MM.1S (cell line): ENCODE data around the gene BCAT1.

Experiments
- DNase-seq: peaks from one replicate; pipeline ENCODE4 v3.0.0-alpha.2; 2015
- H2AFZ ChIP-seq: fragments of 300-600 bp; sonication (generic); 2 replicates; pipeline ENCODE4 v1.6.0; 2016; ENCODE audit warnings: antibody characterized with exemption, low read length
- H3F3A ChIP-seq: fragments of 300-600 bp; sonication (generic); 2 replicates; pipeline ENCODE4 v1.6.1; 2016; ENCODE audit warnings: mild to moderate bottlenecking, antibody characterized with exemption, low read length, moderate library complexity, mixed read lengths; ENCODE audit not compliant: insufficient read depth
- H3K27ac ChIP-seq: fragments of 300-600 bp; sonication (generic); 2 replicates; pipeline ENCODE4 v1.5.1; 2016; ENCODE audit warnings: mild to moderate bottlenecking, low read length
- H3K27me3 ChIP-seq: fragments of 300-600 bp; sonication (generic); replicated peaks from 2 replicates; pipeline ENCODE4 v1.6.0; 2016; ENCODE audit warnings: low read length; ENCODE audit not compliant: insufficient read depth
- H3K36me3 ChIP-seq: fragments of 300-600 bp; sonication (generic); replicated peaks from 2 replicates; pipeline ENCODE4 v1.6.1; 2016; ENCODE audit warnings: mild to moderate bottlenecking, low read length, mixed read lengths; ENCODE audit not compliant: insufficient read depth
- H3K4me1 ChIP-seq: fragments of 300-600 bp; sonication (generic); 2 replicates; pipeline ENCODE4 v1.6.1; 2016; ENCODE audit warnings: low read length, mixed read lengths
- H3K4me2 ChIP-seq: fragments of 300-600 bp; sonication (generic); 2 replicates; pipeline ENCODE4 v1.6.0; 2016; ENCODE audit warnings: low read depth, low read length
- H3K4me3 ChIP-seq: fragments of 300-600 bp; sonication (generic); 2 replicates; pipeline ENCODE4 v1.5.1; 2016; ENCODE audit warnings: low read length, mixed read lengths
- H3K79me2 ChIP-seq: fragments of 300-600 bp; sonication (generic); 2 replicates; pipeline ENCODE4 v1.6.1; 2016; ENCODE audit warnings: mixed run types, low read length, mixed read lengths
- H3K9ac ChIP-seq: fragments of 300-600 bp; sonication (generic); 2 replicates; pipeline ENCODE4 v1.6.1; 2016; ENCODE audit warnings: low read length, mixed read lengths
- H3K9me2 ChIP-seq: fragments of 300-600 bp; sonication (generic); replicated peaks from 2 replicates; pipeline ENCODE4 v1.6.1; 2016; ENCODE audit warnings: mild to moderate bottlenecking, low read length, mixed read lengths; ENCODE audit not compliant: insufficient read depth
- H3K9me3 ChIP-seq: fragments of 300-600 bp; sonication (generic); replicated peaks from 2 replicates; pipeline ENCODE4 v1.6.1; 2016; ENCODE audit warnings: mild to moderate bottlenecking, low read length, mixed read lengths; ENCODE audit not compliant: insufficient read depth
- H4K20me1 ChIP-seq: fragments of 300-600 bp; sonication (generic); 2 replicates; pipeline ENCODE4 v1.6.1; 2016; ENCODE audit warnings: mild to moderate bottlenecking, low read length, moderate library complexity, mixed read lengths; ENCODE audit not compliant: insufficient read depth
- EZH2 ChIP-seq: fragments of 300-600 bp; sonication (generic); optimal IDR thresholded peaks from 2 replicates; pipeline ENCODE3; 2017; ENCODE audit warnings: low read depth, mild to moderate bottlenecking, antibody characterized with exemption, low read length, mixed read lengths
- EZH2phosphoT487 ChIP-seq: fragments of 300-600 bp; sonication (generic); IDR thresholded peaks from 2 replicates; pipeline ENCODE4 v1.6.1; 2018; ENCODE audit warnings: antibody characterized with exemption, low read length
- TF ChIP-seq, protein P1 (sequence below): fragments of 300-600 bp; sonication (generic); IDR thresholded peaks from 2 replicates; pipeline ENCODE4 v1.5.1; 2016; ENCODE audit warnings: antibody characterized with exemption, low read length, mixed read lengths

Gene BCAT1

DNA sequence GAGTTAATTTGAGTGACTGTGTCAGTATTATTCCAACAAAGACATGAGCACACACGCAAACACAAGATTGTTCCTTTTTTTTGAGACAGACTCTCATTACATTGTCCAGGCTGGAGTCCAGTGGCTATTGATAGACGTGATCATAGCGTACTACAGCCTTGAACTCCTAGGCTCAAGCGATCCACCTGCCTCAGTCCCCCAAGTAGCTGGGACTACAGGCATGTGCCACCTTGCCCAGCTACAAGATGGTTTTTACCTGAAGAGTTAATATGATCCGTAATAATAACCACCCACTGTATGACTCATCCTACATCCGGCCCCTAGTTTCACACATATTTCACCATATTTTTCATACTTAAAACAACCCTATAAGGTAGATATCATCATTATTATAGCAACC lies 26.8 kb downstream of the BCAT1 start:
- no peaks in the 10 kb centered on the region for H3F3A ChIP-seq
- no peaks in the 10 kb centered on the region for H3K4me1 ChIP-seq
- no peak overlapping the region for H2AFZ ChIP-seq
- H3K36me3 ChIP-seq, result no peaks in the 10 kb centered on the region
- H3K9me2 ChIP-seq, result no peaks in the 10 kb centered on the region
- no peaks in the 10 kb centered on the region for H3K27me3 ChIP-seq
- no peaks in the 10 kb centered on the region for H4K20me1 ChIP-seq
- no peak overlapping the region for H3K9ac ChIP-seq
- no peaks in the 10 kb centered on the region for H3K9me3 ChIP-seq
- no peaks in the 10 kb centered on the region for H3K79me2 ChIP-seq
- H3K4me3 ChIP-seq, result no peak overlapping the region
- no peak overlapping the region for H3K27ac ChIP-seq
- DNase-seq, result no peak
- H3K4me2 ChIP-seq, result no peak overlapping the region
- TF ChIP-seq EZH2 (no peak), EZH2phosphoT487 (no peak)
- TF ChIP-seq, protein P1, sequence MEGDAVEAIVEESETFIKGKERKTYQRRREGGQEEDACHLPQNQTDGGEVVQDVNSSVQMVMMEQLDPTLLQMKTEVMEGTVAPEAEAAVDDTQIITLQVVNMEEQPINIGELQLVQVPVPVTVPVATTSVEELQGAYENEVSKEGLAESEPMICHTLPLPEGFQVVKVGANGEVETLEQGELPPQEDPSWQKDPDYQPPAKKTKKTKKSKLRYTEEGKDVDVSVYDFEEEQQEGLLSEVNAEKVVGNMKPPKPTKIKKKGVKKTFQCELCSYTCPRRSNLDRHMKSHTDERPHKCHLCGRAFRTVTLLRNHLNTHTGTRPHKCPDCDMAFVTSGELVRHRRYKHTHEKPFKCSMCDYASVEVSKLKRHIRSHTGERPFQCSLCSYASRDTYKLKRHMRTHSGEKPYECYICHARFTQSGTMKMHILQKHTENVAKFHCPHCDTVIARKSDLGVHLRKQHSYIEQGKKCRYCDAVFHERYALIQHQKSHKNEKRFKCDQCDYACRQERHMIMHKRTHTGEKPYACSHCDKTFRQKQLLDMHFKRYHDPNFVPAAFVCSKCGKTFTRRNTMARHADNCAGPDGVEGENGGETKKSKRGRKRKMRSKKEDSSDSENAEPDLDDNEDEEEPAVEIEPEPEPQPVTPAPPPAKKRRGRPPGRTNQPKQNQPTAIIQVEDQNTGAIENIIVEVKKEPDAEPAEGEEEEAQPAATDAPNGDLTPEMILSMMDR, result no peak

DNA sequence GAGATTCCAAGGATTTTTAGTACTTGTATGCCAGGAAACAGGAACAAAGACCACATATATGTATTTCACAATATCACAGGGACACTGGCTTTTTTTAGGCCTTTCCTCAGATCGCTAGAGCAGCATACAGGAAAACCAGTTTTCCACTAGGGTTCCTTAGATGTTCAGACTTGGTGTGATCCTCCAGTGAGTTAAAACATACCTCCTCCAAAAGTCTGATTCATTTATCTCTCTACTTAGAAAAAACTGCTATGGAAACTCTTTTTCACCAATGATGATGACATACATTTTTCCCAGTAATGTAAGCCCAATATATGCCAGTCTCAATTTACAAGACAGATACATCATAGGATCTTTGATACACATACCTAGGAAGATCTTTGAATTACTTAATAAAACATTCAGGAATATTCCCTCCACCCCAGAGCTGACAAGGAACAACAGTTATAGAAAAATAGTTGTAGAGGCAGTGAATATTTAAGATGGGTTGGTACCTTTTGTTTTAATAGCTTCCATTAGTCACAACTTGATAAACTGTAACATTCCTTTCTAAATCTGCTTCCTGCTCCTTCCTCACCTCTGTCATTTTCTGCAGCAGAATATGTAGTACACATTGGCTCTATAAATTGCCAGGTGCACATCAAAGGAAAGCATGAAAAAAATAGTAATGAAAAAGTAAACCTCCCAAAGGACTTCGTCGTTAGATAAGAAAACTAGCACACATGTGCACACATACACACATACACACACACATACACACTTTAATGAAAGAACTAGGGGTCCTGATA lies 27.5 kb downstream of the BCAT1 start:
- no peaks in the 10 kb centered on the region for H3K79me2 ChIP-seq
- H3K9me2 ChIP-seq, result no peaks in the 10 kb centered on the region
- no peaks in the 10 kb centered on the region for H4K20me1 ChIP-seq
- no peak overlapping the region for H3K27ac ChIP-seq
- H2AFZ ChIP-seq, result no peak overlapping the region
- H3K9me3 ChIP-seq, result no peaks in the 10 kb centered on the region
- DNase-seq, result no peak
- H3K9ac ChIP-seq, result no peak overlapping the region
- H3K27me3 ChIP-seq, result no peaks in the 10 kb centered on the region
- H3K36me3 ChIP-seq, result no peaks in the 10 kb centered on the region
- H3F3A ChIP-seq, result no peaks in the 10 kb centered on the region
- H3K4me3 ChIP-seq, result no peak overlapping the region
- H3K4me1 ChIP-seq, result no peaks in the 10 kb centered on the region
- no peak overlapping the region for H3K4me2 ChIP-seq
- TF ChIP-seq EZH2phosphoT487, result no peak
- no peak for TF ChIP-seq EZH2
- TF ChIP-seq, protein P1, result no peak

DNA sequence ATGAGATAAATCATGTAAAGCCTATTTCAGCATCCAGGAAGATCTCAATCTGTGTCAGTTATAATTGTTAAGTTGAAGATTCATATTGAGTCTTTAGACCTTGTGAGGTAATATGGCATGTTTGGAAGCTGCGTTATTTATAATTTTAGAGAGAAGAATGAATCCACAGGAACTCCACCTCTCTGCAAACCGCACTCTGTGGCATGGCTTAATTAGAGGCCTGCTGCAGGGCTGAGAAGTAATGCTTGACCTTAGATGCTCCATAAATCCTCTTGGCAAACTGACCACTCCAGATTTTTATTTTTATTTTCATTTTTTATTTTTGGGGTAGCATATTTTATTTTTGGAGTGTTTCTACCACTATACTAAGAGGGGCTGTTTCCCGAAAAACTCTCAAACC lies 28.8 kb downstream of the BCAT1 start:
- H3F3A ChIP-seq, result no peaks in the 10 kb centered on the region

More for the DNA sequence above, 28.8 kb downstream of the BCAT1 start:
- no peaks in the 10 kb centered on the region for H4K20me1 ChIP-seq
- no peak overlapping the region for H3K27ac ChIP-seq
- H3K9ac ChIP-seq, result no peak overlapping the region
- H3K4me1 ChIP-seq, result no peaks in the 10 kb centered on the region
- no peaks in the 10 kb centered on the region for H3K27me3 ChIP-seq
- TF ChIP-seq, protein P1, result no peak
- TF ChIP-seq EZH2phosphoT487 (no peak), EZH2 (no peak)
- no peak overlapping the region for H2AFZ ChIP-seq
- H3K4me3 ChIP-seq, result no peak overlapping the region
- no peaks in the 10 kb centered on the region for H3K36me3 ChIP-seq
- H3K9me3 ChIP-seq, result no peaks in the 10 kb centered on the region
- H3K4me2 ChIP-seq, result no peak overlapping the region
- no peaks in the 10 kb centered on the region for H3K79me2 ChIP-seq
- DNase-seq, result no peak
- no peaks in the 10 kb centered on the region for H3K9me2 ChIP-seq
